ENCODE results near the gene TRMT2A.

The TRMT2A gene

GRCh38 chr22:20125201-20126174 is 8.5 kb upstream of the TRMT2A start:
- DNase-seq (ENCODE audit: low read depth): no peak
- no peak for TF ChIP-seq CTCF (conservative IDR thresholded peaks at IDR 0.05; ENCODE audit: low read depth, low read length)

GRCh38 chr22:20124083-20124787 is 7.2 kb upstream of the TRMT2A start:
- no peak for TF ChIP-seq CTCF (conservative IDR thresholded peaks at IDR 0.05; ENCODE audit: low read depth, low read length)
- DNase-seq (ENCODE audit: low read depth): no peak
- no peak overlapping the region for H3K4me3 ChIP-seq (ENCODE audit: low read length)

More at GRCh38 chr22:20125201-20126174, 8.5 kb upstream of the TRMT2A start:
- H3K4me3 ChIP-seq (ENCODE audit: low read length): no peak overlapping the region

GRCh38 chr22:20123366-20124082 is 6.5 kb upstream of the TRMT2A start:
- no peak for TF ChIP-seq CTCF (conservative IDR thresholded peaks at IDR 0.05; ENCODE audit: low read depth, low read length)
- no peak overlapping the region for H3K4me3 ChIP-seq (ENCODE audit: low read length)
- DNase-seq (ENCODE audit: low read depth): no peak

GRCh38 chr22:20121856-20122415 is 4.9 kb upstream of the TRMT2A start:
- no peak overlapping the region for H3K4me3 ChIP-seq (ENCODE audit: low read length)
- DNase-seq (ENCODE audit: low read depth): no peak
- TF ChIP-seq CTCF (conservative IDR thresholded peaks at IDR 0.05; ENCODE audit: low read depth, low read length): no peak

- H3K4me3 ChIP-seq (ENCODE audit: low read length): peak overlapping the region; percentile 86
- TF ChIP-seq CTCF (conservative IDR thresholded peaks at IDR 0.05; ENCODE audit: low read depth, low read length): no peak
- no peak for DNase-seq (ENCODE audit: low read depth)
These were observed 1.4 kb upstream of the TRMT2A start for GRCh38 chr22:20118300-20119020.

GRCh38 chr22:20117633-20118299 is 740 bp upstream of the TRMT2A start:
- no peak for TF ChIP-seq CTCF (conservative IDR thresholded peaks at IDR 0.05; ENCODE audit: low read depth, low read length)
- peak overlapping the region; percentile 86 for H3K4me3 ChIP-seq (ENCODE audit: low read length)
- no peak for DNase-seq (ENCODE audit: low read depth)

All from retinal pigment epithelial cell (primary cell).